ENCODE results near the gene LRRC14B. TPM values are rescaled to one million over a fixed set of nuclear protein-coding genes. Genes with fewer than 3 reads are reported as not detected.

The LRRC14B gene
- not detected in 2 replicates for total RNA-seq (2014; rRNA removed; shearing (Covaris generic))

- DNase-seq (ENCODE audit: low read depth): no peak
Measured at GRCh38 chr5:191036-191948, at the start of gene LRRC14B. Gene LRRC14B (plus strand): TSS chr5:191495. CDS start chr5:191539, 44 bp downstream.

DNA sequence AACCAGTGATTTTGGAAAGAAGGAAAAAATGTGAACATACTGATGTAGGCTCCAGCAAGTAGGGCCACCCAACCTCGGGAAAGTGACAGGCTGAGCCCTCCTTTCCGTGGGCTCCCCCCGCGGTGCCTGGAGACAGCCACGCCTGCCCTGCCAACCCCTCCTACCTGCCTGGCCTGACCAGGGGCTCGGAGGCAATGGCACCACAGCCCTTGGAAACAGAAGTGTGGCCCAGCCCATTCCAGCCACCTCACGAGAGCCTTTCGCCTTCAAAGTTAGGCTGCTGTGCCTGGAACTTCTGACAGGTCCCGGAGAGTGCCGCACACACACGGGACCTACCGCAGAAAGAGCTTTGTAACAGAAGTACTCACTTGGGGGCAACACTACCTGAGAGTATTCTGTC lies 49.5 kb upstream of the LRRC14B start:
- no peak for DNase-seq (ENCODE audit: low read depth)

GRCh38 chr5:142246-142810 lies 49.0 kb upstream of the LRRC14B start:
- DNase-seq (ENCODE audit: low read depth): no peak

- DNase-seq (ENCODE audit: low read depth): no peak
Measured at GRCh38 chr5:143041-143440, 48.3 kb upstream of the LRRC14B start.

GRCh38 chr5:144941-145340 lies 46.4 kb upstream of the LRRC14B start:
- no peak for DNase-seq (ENCODE audit: low read depth)

GRCh38 chr5:145585-146323 lies 45.5 kb upstream of the LRRC14B start:
- DNase-seq (ENCODE audit: low read depth): no peak

GRCh38 chr5:147751-148150 lies 43.5 kb upstream of the LRRC14B start:
- DNase-seq (ENCODE audit: low read depth): no peak

- peak; percentile 59 for DNase-seq (ENCODE audit: low read depth)
Measured at GRCh38 chr5:149745-150485, 41.4 kb upstream of the LRRC14B start.

DNA sequence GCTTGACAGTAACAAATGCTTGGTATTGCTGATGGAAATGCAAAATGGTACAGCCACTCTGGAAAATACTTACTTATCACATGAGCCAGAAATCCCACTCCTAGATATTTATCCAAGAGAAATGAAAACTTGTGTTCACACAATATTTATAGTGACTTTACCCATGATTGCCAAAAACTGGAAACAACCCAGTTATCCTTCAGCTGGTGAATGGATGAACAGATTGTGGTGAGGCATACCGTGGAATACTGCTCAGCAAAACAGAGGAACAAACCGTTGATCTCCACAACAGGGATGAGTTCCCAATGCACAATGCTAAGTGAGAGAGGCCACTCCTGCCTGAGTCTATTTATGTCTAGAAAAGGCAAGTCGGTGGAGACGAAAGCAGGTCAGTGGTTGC lies 40.5 kb upstream of the LRRC14B start:
- DNase-seq (ENCODE audit: low read depth): no peak

- DNase-seq (ENCODE audit: low read depth): no peak
Measured at GRCh38 chr5:152077-152476, 39.2 kb upstream of the LRRC14B start.

- peak; percentile 76 for DNase-seq (ENCODE audit: low read depth)
Measured at GRCh38 chr5:153256-153655, 38.0 kb upstream of the LRRC14B start.

DNA sequence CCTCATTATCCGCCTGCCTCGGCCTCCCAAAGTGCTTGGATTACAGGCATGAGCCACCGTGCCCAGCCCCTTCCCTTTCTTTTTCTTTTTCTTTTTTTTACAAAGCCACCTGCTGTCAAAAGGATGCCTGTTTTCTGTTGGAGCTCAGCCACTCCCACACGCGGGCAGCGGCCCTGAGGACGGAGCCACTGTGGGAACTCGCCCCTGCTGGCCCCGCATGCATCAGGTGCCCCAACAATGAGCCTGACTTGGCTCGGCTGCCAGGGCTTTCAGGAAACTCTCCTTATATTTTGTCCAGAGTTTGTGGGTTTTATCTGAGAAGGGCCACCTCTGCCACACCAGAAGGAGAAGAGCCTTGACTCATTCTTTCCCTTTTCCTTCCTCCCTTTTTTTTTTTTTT lies 37.1 kb upstream of the LRRC14B start:
- DNase-seq (ENCODE audit: low read depth): no peak

- DNase-seq (ENCODE audit: low read depth): no peak
Measured at GRCh38 chr5:154826-155225, 36.5 kb upstream of the LRRC14B start.

GRCh38 chr5:155651-156410 lies 35.5 kb upstream of the LRRC14B start:
- DNase-seq (ENCODE audit: low read depth): no peak

DNA sequence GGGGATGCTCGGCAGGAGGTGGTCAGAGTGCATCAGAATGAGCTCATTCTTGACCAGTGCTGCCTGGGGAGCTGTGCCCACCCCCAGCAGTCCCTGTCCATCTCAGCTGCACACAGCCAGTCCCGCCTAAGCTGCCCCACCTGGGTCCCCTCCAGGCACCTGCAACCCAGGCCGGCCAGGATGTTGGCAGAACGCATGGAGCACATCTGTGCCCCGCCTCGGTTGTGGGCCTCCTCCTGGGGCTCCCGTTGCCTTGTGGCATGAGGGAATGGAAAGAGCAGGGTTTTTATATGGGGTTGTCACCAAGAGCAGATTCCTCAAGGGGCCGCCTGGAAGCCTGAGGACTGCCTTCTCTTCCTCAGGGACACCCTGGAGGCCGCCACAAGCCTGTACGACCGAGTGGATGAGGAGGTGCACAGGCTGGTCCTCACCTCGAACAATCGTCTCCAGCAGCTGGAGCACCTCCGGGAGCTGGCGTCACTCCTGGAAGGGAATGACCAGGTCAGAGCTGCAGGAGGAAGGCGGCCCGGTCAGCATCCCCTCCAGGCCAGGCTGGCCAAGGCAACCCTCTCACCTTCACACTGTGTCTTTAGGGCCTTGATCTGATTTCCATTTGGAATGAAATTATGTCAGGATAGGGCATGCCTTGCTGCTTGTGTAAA lies 34.8 kb upstream of the LRRC14B start:
- no peak for DNase-seq (ENCODE audit: low read depth)

GRCh38 chr5:157126-157715 lies 34.1 kb upstream of the LRRC14B start:
- DNase-seq (ENCODE audit: low read depth): no peak

GRCh38 chr5:157801-158200 lies 33.5 kb upstream of the LRRC14B start:
- DNase-seq (ENCODE audit: low read depth): no peak

DNA sequence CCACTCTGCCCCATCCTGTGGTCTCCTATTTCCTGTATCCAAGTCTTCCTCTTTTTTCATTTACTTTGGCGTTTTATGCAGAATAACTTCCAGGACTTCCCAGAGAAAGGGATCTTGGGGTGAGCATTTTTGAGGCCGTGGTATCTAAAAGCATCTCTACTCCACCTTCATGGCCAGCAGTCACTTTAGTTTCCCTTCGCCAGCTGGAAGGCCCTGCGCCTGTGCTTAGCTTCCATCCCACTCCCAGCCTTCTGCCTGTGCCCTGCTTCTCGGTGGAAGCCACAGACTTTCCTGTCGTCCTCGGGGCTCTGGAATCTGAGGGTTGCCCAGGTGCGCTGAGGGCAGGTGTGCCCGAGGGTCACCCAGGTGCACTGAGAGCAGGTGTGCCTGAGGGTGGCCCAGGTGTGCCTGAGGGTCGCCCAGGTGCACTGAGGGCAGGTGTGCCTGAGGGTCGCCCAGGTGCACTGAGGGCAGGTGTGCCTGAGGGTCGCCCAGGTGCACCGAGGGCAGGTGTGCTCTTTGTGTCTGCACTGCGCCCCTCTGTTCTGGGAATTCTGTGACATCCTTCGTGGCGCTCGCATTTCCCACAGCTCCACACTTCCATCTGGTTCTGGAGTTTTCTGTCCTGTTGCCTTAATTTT lies 32.4 kb upstream of the LRRC14B start:
- DNase-seq (ENCODE audit: low read depth): no peak

- DNase-seq (ENCODE audit: low read depth): peak; percentile 87
Measured at GRCh38 chr5:159448-160172, 31.7 kb upstream of the LRRC14B start.

All from Daoy (cell line).